CD4-positive, alpha-beta T cell treated with Interleukin-6 at 100 ng/mL for 8 hours (primary cell): ENCODE measurements around the gene FBXL16.

ENCODE experiments used
- DNase-seq: peaks from one replicate; pipeline ENCODE4 v3.0.0-alpha.2; 2020; ENCODE audit warnings: mixed read lengths, low spot score

The FBXL16 gene

DNA sequence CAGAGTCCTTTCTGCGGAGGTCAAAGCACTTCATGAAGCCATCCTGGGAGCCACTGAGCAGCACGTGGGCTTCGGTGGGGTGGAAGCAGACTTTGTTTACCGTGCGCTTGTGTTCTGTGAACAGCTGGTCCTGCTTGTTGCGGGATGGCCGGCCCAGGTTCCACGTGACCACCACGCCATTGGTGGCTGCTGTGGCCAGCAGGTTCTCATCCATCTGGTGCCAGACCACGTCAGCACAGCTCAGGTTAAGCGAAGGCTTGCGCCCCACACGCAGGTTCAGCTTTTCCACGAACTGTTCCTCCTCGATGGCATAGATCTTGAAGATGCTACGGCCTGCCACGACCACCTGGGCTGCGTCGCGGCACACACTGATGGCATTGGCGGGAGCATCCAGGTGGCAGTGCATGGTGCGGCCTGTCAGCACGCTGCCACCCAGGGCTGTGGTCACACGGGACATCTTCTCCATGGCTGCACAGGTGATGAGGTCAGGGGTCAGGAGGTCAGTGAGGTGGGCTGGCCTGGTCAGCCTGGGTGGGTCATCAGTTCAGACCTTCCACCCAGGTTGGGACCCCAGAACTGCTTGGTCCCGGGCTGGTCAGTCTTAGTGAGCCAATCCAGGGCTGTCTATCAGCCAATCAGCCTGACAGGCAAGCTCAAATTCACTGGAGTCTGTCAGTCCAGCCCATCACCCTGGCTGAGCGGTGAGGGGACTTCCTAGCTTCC lies 16.3 kb downstream of the FBXL16 start:
- no peak for DNase-seq

DNA sequence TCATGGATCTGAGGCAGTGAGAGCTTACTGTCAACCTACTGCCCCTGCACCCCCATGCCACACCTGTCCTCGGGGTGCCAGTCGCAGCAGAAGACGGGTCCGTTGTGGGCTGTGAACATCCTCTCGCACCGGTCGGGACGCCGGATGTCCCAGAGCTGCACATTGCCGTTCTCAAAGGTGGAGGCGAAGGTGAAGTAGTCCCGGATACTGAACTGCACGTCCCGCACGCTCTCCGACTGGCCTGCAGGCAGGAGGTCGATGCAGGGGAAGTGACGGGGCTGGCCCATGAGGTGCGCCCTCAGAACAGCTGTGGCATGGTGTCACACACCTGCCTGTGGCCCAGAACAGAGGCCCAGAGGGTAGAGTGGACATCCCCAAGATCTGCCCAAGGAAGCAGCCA lies 18.1 kb downstream of the FBXL16 start:
- no peak for DNase-seq

DNA sequence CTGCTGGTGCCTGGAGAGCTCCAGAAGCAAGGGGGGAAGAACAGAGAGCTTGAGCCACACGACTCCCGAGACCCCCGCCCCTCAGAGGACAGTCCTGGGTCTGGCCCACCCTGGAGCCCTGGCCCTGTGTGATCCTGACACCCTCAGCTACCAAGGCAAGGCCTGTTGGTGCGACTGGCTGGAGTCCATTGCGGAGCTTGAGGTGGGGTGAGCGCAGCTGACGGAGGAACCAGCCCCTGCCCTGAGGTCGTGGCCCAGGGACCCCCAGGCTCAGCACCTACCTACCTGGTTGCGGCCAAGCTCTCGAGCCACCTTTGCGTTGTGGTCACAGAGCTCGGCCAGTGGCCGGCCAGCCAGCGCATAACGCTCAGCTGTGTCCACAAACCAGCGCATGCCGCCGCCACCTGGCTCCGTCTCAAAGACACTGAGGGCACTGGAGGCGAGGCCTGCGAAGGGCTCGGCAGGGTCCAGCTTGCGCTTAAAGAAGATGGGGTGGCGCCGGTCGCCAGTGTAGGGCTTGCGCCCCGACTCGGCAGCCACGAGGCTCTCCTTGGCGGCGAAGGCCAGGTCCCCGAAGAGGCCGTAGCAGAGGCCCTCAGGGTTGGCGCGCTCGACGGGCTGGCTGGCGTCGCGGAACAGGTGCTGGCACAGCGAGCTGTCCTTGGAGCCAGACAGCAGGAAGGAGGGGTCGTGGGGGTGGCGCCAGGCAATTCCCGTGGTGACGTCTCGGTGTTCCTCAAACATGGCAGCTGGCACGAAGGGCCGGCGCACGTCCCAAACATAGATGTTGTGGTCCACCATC lies 18.9 kb downstream of the FBXL16 start:
- DNase-seq, result no peak

DNA sequence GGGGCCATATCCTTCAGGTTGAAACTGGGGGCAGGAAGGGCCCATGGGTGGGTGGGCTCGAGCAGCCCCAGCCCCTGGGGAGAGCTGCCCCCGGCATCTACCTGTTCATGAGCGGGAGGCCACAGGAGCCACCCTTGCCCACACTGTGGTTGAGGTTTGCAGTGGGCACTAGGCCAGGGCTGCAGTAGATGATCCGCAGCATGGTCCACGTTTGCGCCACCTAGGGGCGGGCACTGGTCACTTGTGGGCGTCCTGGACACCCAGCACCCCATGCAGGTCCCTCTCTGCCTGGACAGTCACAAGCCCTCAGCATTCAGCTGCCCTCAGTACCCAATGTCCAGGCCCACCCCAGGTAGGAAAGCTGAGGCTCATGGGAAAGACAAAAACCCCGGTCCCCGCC lies 19.6 kb downstream of the FBXL16 start:
- DNase-seq, result no peak

DNA sequence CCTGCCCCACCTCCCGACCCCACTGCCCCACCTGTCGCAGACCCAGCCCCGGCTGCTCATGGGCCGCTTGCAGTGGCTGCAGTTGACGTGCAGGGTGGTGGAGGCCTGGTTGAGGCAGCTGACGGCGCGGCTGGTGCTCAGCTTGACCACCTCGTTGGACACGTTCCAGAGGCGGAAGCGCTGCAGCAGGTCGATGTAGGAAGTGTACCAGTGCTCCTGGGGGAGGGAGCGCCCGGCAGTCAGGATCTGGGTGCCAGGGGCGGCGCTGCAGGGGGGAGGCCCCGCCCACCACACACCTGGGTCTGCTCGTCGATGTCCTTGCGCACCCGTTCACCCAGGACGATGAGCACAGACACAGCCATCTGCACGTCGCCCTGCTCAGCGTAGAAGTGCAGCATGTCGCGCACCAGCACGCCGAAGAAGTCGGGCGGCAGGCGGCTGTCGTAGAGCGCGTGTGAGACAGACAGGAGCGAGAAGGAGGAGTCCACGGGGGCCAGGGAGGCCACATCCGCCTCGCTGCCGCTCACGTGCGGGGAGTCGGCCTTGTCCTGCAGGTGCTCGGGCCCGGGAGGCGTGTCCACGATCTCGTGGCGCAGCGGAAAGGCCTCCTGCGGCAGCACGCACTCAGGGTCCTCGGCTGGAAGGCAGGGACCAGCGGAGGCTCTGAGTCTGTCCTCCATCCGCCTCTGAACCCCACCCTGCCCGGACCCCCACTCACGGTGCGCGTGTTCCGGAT lies 20.5 kb downstream of the FBXL16 start:
- DNase-seq, result no peak

DNA sequence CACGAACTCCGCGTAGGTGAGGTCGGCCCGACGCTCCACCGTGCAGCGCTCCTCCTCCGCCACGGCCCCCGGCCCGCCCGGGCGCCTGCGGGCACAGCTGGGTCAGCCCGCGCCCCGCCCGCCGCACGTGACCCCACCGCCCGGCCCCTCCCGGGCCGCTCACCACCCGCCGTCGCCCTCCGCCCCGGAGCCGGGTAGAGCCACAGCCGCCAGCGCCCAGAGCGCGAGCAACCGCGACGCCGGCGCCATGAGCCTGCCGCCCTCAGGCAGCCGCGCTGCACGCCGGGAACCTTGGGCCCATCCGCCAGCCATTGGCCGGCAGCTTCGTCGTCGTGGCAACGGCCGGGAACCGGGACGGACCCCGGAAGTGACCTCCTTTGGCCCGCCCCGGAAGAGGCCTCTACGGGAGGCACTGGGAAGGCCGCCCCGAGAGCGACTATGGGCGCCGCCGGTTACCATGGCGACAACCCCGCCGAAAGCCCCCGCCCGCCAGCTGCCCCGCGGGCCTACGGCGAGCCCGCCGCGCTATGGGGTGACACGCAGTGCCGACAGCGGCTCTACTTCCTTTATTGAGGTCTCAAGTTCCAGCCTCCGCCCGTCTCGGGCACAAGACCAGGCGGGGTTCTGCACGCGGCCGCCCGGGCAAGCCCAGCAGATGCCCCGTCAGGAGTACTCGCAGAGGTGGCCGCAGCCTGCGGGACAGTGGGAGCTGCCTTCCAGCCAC lies 21.4 kb downstream of the FBXL16 start, which contains the start of gene JMJD8:
TSS of gene JMJD8 (minus strand) at position 264 of the 724 bp plus-strand sequence. CDS start at position 249, 15 bp downstream.
- peak; percentile 96 for DNase-seq

DNA sequence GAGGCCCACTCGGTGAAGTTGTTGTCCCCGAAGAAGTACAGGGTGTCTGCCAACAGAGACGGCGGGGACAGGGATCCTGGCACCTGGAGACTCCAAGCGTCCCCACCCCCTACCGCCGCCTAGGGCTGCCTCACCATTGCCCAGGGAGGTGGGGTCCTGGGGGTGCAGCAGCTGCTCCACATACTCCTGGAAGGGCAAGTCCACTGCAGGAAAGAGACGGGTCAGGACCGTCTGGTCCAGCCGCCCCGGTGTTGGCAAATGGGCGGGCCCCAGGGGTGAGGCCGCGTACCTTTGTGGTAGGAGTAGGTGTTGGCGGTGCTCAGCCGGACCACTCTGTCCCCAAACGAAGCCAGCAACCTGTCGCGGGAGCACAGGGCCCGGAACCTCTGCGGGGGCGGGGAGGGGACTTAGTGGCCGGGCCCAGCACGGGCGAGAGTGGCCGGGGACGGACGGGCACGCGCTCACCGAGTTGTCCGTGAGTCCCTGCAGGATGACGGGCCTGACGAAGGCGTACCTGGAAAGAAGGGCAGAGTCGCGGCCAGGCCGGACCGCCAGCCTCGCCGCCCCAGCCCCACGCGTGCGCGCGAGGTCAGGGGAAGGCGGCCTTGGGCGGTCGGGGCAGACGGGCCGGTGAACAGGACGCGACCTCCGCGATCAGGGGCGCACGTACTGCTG lies 22.1 kb downstream of the FBXL16 start:
- DNase-seq, result no peak

DNA sequence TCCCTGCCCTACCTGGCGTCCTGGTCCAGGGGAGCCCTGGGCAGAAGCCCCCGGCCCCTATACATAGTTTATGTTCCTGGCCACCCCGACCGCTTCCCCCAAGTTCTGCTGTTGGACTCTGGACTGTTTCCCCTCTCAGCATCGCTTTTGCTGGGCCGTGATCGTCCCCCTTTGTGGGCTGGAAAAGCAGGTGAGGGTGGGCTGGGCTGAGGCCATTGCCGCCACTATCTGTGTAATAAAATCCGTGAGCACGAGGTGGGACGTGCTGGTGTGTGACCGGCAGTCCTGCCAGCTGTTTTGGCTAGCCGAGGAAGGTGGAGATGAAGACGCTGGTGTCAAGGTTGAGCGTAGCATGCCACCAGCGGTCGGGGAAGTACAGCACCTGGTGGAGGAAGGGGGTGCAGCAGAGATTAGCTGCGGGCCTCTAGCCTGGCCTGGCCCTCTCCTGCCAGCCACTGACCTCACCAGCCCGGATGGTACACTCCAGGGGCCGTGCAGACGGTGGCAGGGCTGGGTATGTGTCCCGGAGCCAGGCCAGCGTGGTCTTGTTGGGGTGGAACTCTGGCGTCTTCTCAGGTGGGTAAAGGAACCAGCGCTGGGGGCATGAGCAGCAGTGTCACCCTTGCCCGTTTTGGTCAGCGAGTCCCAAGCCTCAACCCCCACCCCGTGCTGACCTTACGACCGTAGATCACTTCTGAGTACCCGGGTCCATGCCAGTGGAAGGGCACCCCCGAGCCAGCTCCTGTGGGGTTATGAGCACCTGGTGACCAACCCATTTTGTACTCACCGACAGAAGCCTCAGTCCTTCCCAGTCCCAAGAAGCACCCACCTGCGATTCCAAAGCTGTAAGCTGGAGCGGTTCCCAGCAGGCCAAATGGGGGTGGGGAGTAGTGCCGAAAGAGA lies 22.9 kb downstream of the FBXL16 start:
- no peak for DNase-seq

DNA sequence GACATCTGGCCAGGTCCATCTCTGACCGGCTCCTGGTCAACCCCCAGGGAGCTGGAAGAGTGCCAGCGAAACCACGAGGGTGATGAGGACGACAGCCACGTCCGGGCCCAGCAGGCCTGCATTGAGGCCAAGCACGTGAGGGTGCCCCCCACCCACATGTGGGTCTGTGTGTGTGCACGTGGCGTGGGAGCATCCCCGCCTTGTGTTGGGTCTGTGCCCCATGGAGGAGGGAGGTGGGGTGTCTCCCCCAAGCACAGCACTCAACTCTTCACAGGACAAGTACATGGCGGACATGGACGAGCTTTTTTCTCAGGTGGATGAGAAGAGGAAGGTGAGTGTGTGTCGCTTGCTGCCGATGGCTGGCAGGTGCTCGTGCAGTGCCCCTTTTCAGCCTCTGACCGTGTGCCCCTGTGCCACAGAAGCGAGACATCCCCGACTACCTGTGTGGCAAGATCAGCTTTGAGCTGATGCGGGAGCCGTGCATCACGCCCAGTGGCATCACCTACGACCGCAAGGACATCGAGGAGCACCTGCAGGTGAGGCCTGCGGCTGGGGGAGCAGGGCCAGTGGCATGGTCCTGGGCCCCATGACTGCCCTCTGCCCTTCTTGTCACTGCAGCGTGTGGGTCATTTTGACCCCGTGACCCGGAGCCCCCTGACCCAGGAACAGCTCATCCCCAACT lies 23.7 kb downstream of the FBXL16 start:
- DNase-seq, result no peak

DNA sequence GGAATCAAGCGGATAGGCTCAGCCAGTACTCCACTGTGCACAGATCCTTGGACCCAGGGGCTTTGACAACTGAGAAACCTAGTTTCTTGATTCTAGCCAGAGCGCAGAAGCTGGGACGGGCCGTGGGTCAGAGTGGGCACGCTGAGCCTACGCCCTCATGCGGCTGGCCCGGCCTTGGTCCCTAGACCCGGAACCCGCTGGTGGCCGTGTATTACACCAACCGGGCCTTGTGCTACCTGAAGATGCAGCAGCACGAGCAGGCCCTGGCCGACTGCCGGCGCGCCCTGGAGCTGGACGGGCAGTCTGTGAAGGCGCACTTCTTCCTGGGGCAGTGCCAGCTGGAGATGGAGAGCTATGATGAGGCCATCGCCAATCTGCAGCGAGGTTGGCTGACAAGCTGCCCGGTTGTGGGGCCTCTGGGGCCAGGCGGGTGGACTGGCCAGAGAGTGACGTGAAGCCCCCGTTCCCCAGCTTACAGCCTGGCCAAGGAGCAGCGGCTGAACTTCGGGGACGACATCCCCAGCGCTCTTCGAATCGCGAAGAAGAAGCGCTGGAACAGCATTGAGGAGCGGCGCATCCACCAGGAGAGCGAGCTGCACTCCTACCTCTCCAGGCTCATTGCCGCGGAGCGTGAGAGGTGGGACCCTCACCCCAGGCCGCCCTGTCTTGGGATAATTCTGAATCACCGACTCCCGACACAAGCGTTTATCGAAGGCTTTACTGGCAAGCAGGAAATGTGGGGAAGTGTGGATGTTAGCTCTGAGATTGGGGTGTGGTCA lies 24.4 kb downstream of the FBXL16 start:
- DNase-seq, result no peak

DNA sequence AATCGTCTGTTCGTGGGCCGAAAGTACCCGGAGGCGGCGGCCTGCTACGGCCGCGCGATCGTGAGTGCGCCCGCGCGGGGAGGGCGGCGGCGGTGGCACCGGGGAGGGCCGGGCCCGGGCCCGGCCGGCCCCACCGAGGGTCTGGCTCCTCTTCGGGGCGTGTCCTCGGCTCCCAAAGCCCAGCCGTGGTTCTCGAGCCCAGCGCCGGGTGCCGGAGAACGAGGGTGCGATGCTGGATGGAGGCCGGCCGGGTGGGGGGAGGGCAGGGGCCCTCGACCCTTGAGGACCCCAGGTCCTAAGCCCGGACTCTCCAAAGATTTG lies 25.0 kb downstream of the FBXL16 start:
- DNase-seq, result no peak

DNA sequence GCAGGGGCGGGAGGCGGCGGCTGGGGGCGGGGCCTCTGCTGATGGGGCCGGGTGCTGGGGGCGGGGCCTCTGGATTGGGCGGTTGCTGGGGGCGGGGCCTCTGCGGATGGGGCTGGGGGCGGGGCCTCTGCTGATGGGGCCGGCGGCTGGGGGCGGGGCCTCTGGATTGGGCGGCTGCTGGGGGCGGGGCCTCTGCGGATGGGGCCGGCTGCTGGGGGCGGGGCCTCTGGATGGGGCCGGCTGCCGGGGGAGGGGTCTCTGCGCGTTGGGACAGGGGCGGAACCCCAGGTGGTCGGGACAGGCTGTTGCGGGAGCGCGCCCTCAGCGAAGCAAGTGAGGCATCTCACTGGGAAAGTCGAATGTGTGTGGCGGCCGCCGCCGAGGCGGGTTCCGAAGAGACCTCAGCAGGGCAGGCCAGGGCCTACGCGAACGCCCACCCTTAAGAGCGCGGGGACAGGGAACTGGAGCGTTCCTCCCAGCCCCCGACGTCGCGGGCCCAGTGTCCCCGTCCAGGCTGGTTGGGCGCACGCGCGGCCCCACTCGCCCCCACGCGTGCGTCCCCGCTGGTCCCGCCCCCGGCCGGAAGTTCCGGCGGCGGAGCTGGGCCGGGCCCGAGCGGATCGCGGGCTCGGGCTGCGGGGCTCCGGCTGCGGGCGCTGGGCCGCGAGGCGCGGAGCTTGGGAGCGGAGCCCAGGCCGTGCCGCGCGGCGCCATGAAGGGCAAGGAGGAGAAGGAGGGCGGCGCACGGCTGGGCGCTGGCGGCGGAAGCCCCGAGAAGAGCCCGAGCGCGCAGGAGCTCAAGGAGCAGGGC lies 25.6 kb downstream of the FBXL16 start, which contains the start of gene STUB1:
TSS of gene STUB1 (plus strand) at position 597 of the 811 bp plus-strand sequence. CDS start at position 713, 116 bp downstream.
- DNase-seq, result peak; percentile 93

DNA sequence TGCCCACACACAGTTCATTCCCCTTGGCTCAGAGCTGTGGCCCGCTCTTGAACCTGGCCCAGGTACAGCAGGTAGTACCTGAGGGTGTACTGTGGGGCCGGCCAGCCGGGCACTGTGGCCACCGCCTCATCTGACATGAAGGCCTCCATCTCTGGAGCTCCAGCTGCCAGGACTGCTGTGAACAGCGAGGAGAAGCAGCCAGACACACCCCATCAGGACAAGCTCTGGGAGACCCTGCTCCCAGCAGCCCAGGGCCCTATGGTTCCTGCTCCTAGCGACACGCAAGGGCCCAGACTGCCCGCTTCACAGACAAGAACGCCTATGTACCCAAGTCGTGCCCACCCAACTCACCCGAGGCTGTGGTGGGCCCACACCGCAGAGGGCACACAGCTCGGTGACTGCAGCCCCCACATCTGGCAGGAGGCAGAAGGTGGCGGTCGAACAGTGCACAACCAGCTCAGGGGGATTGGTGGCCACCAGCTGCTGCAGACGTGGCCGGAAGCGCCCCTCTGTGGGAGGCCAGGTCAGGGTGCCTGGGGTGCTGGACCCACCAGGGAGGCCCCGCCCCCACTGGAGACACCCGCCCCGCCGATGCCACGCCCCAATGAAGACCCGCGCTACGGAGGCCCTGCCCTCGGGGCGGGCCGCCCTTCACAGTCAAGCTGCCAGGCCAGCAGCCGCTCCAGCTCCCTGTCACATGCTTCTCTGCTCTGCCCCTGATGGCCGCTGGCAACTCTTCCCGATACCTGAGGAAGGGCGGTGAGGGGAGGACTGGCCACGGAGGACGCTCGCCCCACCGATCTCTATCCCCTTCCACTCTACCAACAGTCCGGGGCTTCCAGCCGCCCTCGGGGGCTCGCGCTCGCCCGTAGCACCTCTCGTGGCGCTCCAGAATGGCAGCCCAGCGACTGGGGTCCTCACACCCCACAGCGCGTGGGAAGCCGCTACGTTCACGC lies 26.5 kb downstream of the FBXL16 start:
- DNase-seq, result no peak

DNA sequence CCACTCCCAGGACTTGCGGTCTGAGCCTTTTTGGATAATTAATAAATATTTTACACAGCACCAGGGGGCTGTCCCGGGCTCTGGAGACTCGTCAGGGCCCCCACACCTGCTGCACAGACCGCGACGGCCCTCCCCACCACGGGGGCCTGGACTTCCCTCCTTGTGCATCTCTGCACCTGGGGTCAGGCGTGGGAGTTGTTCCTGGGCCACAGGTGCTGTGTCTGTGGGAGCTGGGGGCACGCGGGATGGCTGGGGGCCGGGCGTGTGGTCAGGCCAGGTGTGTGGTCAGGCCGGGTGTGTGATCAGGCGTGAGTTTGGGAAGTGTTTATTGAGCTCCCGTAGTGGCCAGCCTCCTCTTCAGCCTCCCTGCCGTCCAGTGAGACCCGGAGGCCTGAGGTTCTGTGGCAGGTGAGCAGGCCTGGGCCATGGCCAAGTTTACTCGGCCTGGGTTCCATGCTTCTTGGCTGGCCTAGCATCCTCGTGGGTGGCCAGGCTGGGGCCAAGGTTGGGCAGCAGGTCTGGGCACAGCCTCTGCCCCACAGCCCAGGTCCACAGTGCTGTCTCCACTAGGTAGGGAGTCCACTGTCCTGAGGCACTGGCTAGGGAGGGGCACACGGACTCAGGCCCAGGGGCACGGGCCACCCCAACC lies 27.3 kb downstream of the FBXL16 start:
- no peak for DNase-seq

DNA sequence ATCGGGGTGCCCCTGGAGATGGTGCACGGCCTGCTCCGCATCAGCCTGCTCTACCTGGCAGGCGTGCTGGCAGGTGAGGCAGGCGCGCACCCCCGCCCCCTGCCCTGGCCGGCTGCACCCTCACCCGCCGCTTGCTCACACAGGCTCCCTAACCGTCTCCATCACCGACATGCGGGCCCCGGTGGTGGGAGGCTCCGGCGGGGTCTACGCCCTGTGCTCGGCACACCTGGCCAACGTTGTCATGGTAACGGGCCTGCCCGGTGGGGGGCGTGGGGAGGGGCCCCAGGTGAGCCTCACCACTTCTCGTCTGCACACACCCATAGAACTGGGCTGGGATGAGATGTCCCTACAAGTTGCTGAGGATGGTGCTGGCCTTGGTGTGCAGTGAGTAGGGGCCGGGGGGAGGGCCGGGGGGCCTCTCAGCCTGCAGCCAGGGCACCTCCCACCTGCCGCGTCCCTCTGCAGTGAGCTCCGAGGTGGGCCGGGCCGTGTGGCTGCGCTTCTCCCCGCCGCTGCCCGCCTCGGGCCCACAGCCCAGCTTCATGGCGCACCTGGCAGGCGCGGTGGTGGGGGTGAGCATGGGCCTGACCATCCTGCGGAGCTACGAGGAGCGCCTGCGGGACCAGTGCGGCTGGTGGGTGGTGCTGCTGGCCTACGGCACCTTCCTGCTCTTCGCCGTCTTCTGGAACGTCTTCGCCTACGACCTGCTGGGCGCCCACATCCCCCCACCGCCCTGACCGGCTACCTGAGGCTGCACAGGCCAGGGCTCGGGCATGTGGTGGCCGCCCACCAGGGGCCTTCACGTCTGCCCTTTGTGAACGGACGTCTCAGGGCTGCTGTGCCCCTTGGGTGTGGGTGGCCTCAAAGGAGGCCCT lies 28.0 kb downstream of the FBXL16 start:
- no peak for DNase-seq
